Activated CD4-positive, alpha-beta T cell treated with anti-CD3 and anti-CD28 coated beads, Interleukin-2, amount 10 ng/mL, durations not matched to agents 7 days and 5 days (primary cell): ENCODE measurements around the gene HOXD9. TPM values are rescaled to one million over a fixed set of nuclear protein-coding genes. Genes with fewer than 3 reads are reported as not detected.

Experiments used
- CTCF ChIA-PET: fragments of 350-600 bp; sonication (Branson Sonifier 250); formaldehyde crosslinking; loops from one replicate; lab custom pipeline; 2021; ENCODE audit warnings: antibody characterized with exemption; lab: Charles Lee
- POLR2A ChIA-PET: fragments of 350-600 bp; sonication (Branson Sonifier 250); formaldehyde crosslinking; loops from one replicate; lab custom pipeline; 2021; ENCODE audit warnings: antibody characterized with exemption; lab: Charles Lee
- DNase-seq: peaks from one replicate; pipeline ENCODE4 v3.0.0-alpha.2; 2020
- H3K27ac Mint-ChIP-seq: one replicate; pipeline ENCODE4 v1.8.0; 2021; ENCODE audit warnings: mild to moderate bottlenecking, moderate library complexity, mixed read lengths
- H3K27me3 Mint-ChIP-seq: one replicate; pipeline ENCODE4 v1.8.0; 2021; ENCODE audit warnings: mixed read lengths
- H3K36me3 Mint-ChIP-seq: one replicate; pipeline ENCODE4 v1.8.0; 2021; ENCODE audit warnings: low read depth, mixed read lengths
- H3K4me1 Mint-ChIP-seq: one replicate; pipeline ENCODE4 v1.8.0; 2021; ENCODE audit warnings: mixed read lengths
- H3K4me3 Mint-ChIP-seq: one replicate; pipeline ENCODE4 v1.8.0; 2021; ENCODE audit warnings: mild to moderate bottlenecking, moderate library complexity, mixed read lengths
- H3K9me3 Mint-ChIP-seq: one replicate; pipeline ENCODE4 v1.8.0; 2021; ENCODE audit warnings: mixed read lengths
- total RNA-seq, 2 experiments: library from RNA; stranded (reverse); gene quantifications; one replicate each; pipeline ENCODE4 v1.2.3, GENCODE V29; 2021

The HOXD9 gene
- total RNA-seq, 2 experiments from 2014 or later, result not detected

DNA sequence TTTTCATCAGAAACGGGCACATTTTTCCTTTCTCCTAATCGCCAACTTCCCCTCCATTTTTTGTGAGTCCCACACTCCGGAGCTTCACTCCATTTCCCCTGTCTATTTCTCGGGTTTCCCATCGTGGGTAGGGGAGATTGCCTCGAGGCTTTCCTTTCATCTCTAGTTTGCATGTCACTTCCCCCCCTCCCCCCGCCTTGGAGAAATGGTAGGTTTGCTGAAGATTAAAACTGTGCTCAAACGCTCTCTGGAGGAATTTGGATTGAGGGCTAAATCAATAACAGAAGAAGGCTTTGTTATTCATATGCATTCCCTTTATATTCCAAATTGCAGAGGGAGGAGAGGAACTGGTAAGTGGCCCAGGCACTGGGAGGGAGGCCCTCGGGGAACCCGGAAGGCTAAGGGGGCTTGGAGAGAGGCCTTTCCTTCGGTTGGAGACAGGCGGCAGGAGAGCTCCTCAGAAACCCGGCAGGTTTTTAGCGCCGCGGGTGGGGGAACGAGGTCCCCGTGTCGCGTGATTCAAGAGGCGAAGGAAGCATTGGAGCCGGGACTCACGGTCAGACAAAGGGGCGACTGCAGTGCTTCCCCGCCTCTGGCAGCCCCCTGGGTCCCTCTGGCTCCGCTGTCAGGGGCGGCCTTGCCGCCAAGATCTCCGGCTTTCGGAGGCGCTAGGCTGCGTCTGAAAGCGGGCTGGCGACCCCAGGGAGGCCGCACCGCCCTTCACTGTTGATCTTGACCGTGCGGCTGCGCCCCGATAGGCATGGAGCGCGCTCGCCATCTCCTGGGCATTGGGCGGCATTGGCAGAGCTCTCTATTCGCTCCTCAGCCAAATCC, 25.3 kb upstream of the HOXD9 start:
- no peak overlapping the region for H3K27ac Mint-ChIP-seq
- H3K4me1 Mint-ChIP-seq, result peaks cover 16% of the 10 kb centered on the region
- peak; percentile 55 for DNase-seq
- CTCF ChIA-PET, result interaction anchor here (0.6 to 2.1 kb wide), 16 partner anchors 9 to 846 kb away, joined by 3 to 6 read pairs (median 4); no protein-coding TSS in a partner anchor
- peaks cover 87% of the 10 kb centered on the region for H3K27me3 Mint-ChIP-seq
- H3K36me3 Mint-ChIP-seq, result peaks cover 3% of the 10 kb centered on the region
- POLR2A ChIA-PET, result no interaction called here
- peak overlapping the region; percentile 68 for H3K4me3 Mint-ChIP-seq
- H3K9me3 Mint-ChIP-seq, result no peaks in the 10 kb centered on the region

DNA sequence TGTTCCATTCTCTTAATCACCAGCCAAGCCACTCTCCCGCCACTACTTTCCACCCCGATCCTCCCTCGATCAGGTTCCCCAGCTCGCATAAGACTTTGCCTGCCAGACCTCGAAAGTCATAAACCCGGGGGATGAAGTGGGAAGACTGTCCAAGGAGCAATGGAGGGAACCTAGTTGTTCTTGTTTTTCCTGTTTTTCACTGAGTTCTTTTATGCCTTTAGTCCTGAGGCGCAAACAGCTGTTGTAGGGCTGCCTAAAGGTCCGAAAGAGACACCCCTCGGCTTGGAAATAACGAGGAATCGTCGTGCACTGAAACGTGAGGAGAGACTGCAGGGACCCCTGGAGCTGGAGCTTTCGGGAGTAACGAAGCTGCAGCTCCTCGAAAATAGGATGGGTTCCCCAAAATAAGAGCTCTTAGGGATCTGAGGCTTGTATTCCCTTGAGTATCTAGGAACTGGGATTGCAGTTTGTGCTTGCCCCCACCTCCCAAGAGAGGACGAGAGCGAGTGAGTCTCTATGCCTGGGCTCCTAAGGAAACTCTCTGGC, 24.6 kb upstream of the HOXD9 start:
- peaks cover 16% of the 10 kb centered on the region for H3K4me1 Mint-ChIP-seq
- no peak overlapping the region for H3K27ac Mint-ChIP-seq
- H3K36me3 Mint-ChIP-seq, result peaks cover 3% of the 10 kb centered on the region
- H3K9me3 Mint-ChIP-seq, result no peaks in the 10 kb centered on the region
- H3K27me3 Mint-ChIP-seq, result peaks cover 94% of the 10 kb centered on the region
- H3K4me3 Mint-ChIP-seq, result peak overlapping the region; percentile 68
- ChIA-PET POLR2A (no interaction called here), CTCF (interaction anchor here (0.6 to 2.1 kb wide), 14 partner anchors 10 to 846 kb away, joined by 3 to 6 read pairs (median 4); no protein-coding TSS in a partner anchor)
- no peak for DNase-seq

DNA sequence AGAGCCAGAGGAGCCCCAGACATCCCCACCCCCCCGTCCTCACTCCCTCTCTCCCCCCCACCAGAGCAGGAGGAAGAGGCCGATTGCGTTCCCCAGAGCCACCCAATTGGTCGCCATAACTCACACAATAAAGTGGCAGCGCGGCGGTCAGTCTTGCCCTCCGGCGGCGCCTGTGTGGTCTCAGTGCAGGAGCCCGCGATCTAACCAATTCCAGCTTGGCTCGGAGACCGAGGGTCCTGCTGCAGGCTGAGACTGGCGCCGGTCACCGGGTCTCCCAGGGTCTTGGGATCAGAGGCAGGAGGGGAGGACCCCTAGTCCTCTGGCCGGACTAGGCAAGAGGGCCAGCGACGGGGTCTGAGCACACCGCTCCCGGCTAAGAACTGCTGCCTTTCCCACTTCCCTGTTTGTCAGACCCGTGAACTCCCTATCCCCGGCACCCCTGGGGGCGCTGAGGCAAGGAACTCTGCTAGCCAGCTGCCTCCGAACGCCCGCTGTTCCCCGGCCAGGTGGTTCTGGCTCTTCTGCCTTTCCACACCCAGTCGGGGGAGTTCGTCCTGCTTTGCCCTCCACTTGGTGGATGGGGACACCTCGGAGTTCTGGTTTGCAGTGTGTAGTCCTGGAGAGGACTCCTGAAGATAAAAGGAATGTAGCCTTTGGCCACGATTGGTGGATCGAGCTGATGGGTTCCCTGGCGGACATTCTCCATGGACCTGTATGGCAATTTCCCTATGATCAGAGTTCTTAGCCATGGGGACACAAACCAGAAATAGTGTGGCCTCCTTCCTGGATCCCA, 24.0 kb upstream of the HOXD9 start:
- peak overlapping the region; percentile 3 for H3K4me3 Mint-ChIP-seq
- CTCF ChIA-PET, result interaction anchor here (0.7 to 2.1 kb wide), 6 partner anchors 10 to 735 kb away, joined by 3 to 6 read pairs (median 4); no protein-coding TSS in a partner anchor
- no peak for DNase-seq
- POLR2A ChIA-PET, result no interaction called here
- no peak overlapping the region for H3K27ac Mint-ChIP-seq
- H3K9me3 Mint-ChIP-seq, result no peaks in the 10 kb centered on the region
- peaks cover 93% of the 10 kb centered on the region for H3K27me3 Mint-ChIP-seq
- H3K4me1 Mint-ChIP-seq, result peaks cover 16% of the 10 kb centered on the region
- peaks cover 3% of the 10 kb centered on the region for H3K36me3 Mint-ChIP-seq

DNA sequence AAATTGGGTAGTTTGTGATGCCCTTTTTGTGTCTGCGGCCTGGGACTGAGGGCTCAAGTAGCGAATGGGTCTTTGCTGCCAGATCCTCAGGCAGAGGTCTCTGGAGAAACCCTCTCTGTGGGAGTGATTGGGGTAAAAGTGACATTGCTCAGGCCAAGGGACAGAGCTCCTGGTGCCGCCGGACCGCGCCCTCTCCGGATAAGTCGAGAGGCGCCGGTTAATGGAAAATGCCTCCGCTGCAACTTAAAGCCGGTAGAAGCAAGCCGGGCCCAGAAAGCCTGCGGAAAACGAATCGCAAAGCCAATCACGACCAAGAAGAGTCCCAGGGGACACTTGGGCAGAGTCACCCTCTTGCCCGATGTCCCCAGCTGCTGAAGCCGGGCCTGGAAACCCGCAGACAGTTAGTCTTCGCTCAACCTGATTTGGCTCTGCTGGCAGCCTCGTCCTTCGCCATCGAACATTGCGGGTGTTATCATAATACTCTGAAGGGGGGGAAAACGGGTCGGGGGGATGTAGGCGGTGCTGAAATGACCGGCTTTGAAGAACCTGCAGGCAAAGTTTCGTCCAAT, 23.3 kb upstream of the HOXD9 start:
- no peak for DNase-seq
- peak overlapping the region; percentile 3 for H3K4me3 Mint-ChIP-seq
- H3K27ac Mint-ChIP-seq, result no peak overlapping the region
- H3K36me3 Mint-ChIP-seq, result no peaks in the 10 kb centered on the region
- H3K27me3 Mint-ChIP-seq, result peaks cover 92% of the 10 kb centered on the region
- no peaks in the 10 kb centered on the region for H3K9me3 Mint-ChIP-seq
- peaks cover 16% of the 10 kb centered on the region for H3K4me1 Mint-ChIP-seq
- ChIA-PET POLR2A (no interaction called here), CTCF (interaction anchor here (0.7 kb wide), 1 partner anchor 102 kb away, joined by 3 read pairs; no protein-coding TSS in a partner anchor)

DNA sequence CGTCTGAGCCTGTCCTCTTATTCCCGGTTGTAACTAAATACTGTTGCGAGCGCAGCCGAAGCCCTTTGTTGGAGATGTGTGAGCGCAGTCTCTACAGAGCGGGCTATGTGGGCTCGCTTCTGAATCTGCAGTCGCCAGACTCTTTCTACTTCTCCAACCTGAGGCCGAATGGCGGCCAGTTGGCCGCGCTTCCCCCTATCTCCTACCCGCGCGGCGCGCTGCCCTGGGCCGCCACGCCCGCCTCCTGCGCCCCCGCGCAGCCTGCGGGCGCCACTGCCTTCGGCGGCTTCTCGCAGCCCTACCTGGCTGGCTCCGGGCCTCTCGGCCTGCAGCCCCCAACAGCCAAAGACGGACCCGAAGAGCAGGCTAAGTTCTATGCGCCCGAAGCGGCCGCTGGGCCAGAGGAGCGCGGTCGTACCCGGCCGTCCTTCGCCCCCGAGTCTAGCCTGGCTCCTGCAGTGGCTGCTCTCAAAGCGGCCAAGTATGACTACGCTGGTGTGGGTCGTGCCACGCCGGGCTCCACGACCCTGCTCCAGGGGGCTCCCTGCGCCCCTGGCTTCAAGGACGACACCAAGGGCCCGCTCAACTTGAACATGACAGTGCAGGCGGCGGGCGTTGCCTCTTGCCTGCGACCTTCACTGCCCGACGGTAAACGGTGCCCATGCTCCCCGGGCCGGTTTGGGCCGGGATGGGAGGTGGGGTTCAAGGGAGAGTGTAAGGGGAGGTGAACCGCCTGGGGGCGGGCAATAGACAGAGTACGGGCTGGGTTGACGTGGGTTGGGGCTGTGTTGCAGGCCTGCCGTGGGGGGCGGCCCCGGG, 22.6 kb upstream of the HOXD9 start, which contains the start of gene HOXD12:
Gene HOXD12 (plus strand): TSS at position 68 of the 819 bp plus-strand sequence. CDS start 7 bp downstream, at position 75.
- Mint-ChIP-seq H3K36me3 (no peaks in the 10 kb centered on the region), H3K27me3 (peaks cover 92% of the 10 kb centered on the region), H3K27ac (no peak within 1 kb of the TSS), H3K4me3 (peak within 1 kb of the TSS; percentile 3), H3K9me3 (no peaks in the 10 kb centered on the region), H3K4me1 (peaks cover 16% of the 10 kb centered on the region)
- CTCF ChIA-PET, result no interaction called here
- POLR2A ChIA-PET, result no interaction called here
- DNase-seq, result no peak

DNA sequence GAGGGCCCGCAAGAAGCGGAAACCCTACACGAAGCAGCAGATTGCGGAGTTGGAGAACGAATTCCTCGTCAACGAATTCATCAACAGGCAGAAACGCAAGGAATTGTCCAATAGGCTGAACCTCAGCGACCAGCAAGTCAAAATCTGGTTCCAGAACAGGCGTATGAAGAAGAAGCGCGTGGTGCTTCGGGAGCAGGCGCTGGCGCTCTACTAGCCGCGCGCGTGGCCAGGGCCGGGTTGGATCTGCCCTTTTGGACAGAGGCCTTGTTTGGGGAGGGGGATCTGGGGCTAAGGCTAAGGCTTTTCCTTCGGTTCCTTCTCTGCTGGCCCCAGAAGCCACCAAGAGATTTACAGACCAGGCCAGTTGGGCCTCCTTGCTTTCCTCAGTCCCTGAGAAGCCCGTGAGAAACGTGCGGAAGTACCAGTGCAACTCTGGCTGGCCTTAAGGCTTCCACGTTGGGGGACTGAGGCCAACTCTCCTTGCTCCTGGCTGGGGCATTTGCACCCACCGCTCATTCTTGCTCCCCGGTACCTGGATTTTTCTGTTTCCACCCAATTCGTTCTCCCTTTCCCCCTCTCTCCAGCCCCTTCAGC, 21.9 kb upstream of the HOXD9 start:
- Mint-ChIP-seq H3K9me3 (no peaks in the 10 kb centered on the region), H3K27me3 (peaks cover 92% of the 10 kb centered on the region), H3K4me3 (no peak overlapping the region), H3K4me1 (peaks cover 16% of the 10 kb centered on the region), H3K36me3 (no peaks in the 10 kb centered on the region), H3K27ac (no peak overlapping the region)
- ChIA-PET POLR2A (no interaction called here), CTCF (no interaction called here)
- no peak for DNase-seq

DNA sequence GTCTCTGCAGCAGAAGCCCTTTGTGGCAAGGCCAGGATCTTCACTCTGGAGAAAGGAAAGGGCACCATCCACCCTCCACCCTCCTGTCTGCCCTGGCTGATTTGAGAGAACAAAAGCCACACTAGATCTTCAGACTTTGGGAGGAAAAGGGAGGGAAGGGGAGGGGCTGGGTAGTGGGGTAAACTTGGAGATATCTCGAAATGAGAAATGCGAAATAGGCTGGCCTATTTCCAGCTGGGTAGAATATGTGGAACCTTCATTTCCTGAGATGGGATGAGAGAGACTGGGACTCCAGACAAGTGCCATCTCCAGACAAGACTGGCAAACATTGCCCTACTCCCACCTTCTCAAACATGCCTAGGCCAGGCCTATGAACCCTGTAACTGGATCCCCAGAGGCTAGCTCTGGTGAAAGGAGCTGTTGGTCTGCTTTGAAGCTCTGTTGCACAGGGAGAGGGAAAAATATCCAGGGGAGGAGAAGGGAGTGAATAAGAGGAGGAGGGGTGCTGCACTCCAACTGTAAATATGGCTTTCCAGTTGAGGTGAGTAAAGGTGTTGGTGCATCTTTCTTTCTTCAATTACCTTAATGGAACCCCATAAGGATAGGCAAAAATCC, 21.2 kb upstream of the HOXD9 start:
- Mint-ChIP-seq H3K4me3 (no peak overlapping the region), H3K4me1 (peaks cover 17% of the 10 kb centered on the region), H3K27me3 (peaks cover 92% of the 10 kb centered on the region), H3K36me3 (no peaks in the 10 kb centered on the region), H3K27ac (no peak overlapping the region), H3K9me3 (no peaks in the 10 kb centered on the region)
- ChIA-PET POLR2A (no interaction called here), CTCF (no interaction called here)
- no peak for DNase-seq

DNA sequence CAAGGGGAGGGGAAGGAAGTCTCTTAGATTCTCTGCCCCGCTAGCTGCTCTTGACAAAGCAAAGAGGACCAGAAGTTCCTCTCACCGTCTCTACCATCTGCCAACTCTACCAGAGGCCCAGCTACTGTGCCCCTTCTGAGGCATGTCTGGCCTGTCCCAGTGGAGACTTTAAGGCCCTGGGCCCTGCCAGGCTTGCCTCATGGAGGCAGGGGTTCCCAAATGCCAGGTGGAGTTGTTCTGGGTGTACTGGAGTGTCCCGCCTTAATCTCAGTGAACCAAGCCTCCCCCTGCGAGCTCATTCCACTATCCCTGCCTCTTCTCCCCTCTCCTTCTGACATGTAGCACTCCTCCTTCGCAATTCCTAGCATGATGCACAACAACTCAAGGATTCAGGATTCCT, 20.7 kb upstream of the HOXD9 start:
- H3K27ac Mint-ChIP-seq, result no peak overlapping the region
- no peaks in the 10 kb centered on the region for H3K9me3 Mint-ChIP-seq
- peaks cover 13% of the 10 kb centered on the region for H3K4me1 Mint-ChIP-seq
- H3K4me3 Mint-ChIP-seq, result no peak overlapping the region
- CTCF ChIA-PET, result no interaction called here
- H3K36me3 Mint-ChIP-seq, result no peaks in the 10 kb centered on the region
- no peak for DNase-seq
- peaks cover 89% of the 10 kb centered on the region for H3K27me3 Mint-ChIP-seq
- POLR2A ChIA-PET, result no interaction called here

DNA sequence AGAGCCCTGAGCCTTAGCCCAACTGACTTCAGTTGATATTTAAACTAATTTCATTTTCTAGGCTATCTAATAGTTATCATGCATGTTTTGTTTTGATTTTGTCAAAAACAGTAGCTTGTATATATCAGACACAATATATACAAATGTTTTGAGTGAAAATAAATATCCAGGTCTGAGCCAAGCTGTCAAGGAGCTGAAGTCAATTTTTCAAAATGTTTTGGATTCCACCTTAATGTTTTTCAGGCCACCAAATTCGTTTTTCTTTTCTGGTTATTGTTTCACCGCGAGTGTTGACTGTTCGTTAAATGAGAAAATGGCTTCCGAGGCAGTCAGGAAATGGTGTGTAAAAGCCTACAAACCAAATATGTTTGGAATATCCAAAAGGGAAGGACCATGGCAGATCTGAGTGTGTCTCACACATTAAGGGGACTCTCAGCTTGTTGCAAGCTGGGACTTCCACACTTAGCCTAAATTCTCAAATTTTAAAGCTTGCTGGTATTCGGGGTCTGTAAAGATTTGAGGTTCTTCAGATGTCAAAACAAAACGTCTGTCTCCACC, 20.1 kb upstream of the HOXD9 start:
- Mint-ChIP-seq H3K4me1 (peaks cover 8% of the 10 kb centered on the region), H3K9me3 (no peaks in the 10 kb centered on the region), H3K36me3 (no peaks in the 10 kb centered on the region), H3K27me3 (peaks cover 88% of the 10 kb centered on the region), H3K4me3 (no peak overlapping the region), H3K27ac (no peak overlapping the region)
- POLR2A ChIA-PET, result no interaction called here
- CTCF ChIA-PET, result no interaction called here
- no peak for DNase-seq

DNA sequence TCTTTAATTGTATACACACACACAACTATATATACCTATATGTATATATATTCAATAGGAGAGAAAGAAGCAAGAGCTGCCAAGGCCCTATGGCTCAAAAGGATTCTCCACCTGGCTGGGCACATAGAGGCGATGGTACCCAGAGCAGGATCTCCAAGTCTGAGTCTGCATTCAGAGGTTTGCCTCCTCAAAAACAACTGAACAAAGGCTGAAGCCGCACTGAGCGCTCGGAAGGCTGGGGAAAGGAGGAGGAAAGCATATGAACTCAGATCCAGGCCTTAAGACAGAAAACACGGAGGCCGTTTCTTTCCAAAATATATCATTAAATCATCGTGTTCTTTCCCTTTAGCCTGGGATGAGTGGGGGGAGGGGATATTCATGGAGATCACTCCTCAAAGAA, 19.3 kb upstream of the HOXD9 start:
- no peaks in the 10 kb centered on the region for H3K9me3 Mint-ChIP-seq
- no peak overlapping the region for H3K4me3 Mint-ChIP-seq
- peaks cover 4% of the 10 kb centered on the region for H3K4me1 Mint-ChIP-seq
- no peak overlapping the region for H3K27ac Mint-ChIP-seq
- peaks cover 81% of the 10 kb centered on the region for H3K27me3 Mint-ChIP-seq
- POLR2A ChIA-PET, result no interaction called here
- DNase-seq, result no peak
- CTCF ChIA-PET, result no interaction called here
- no peaks in the 10 kb centered on the region for H3K36me3 Mint-ChIP-seq

DNA sequence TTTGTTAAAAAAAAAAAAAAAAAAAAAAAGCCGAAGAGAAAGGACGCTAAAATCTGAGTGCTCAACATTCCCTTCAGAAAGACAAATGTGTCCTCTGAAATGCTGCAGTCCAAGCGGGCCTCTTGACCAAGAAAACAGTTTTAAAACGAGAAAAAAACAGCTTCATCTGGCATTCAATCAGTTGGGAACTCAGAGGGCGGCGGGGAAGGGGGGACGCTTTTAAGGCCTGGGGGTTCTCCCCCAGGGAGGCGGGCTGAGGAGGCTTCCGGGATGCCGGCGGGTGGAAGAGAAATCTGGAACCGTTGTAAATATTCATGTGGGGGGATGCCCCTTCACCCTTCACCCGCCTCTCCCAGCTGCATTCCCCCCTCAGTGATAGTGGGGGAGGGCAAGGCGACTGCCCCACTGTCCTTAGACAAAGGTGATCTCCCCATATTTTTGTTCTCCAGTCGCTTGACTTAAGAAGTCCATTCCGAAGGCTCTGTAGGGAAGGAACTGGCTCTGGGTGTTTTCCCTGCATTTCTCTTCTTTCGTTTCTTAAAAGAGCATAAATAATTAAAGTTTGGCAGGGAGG, 18.7 kb upstream of the HOXD9 start:
- POLR2A ChIA-PET, result no interaction called here
- Mint-ChIP-seq H3K9me3 (no peaks in the 10 kb centered on the region), H3K4me1 (peaks cover 5% of the 10 kb centered on the region), H3K27ac (no peak overlapping the region), H3K27me3 (peaks cover 81% of the 10 kb centered on the region), H3K4me3 (no peak overlapping the region), H3K36me3 (no peaks in the 10 kb centered on the region)
- CTCF ChIA-PET, result interaction anchor here (1.3 kb wide), 1 partner anchor 414 kb away, joined by 3 read pairs; no protein-coding TSS in a partner anchor
- no peak for DNase-seq
